HEK293T (cell line): ENCODE results near the gene TTC9.

Source experiments
- CTCF ChIA-PET: fragments of 350-600 bp; formaldehyde crosslinking; extraction: SDS; loops from one replicate; lab custom pipeline; 2021; ENCODE audit warnings: antibody characterized with exemption, inconsistent platforms; lab: Yijun Ruan, JAX
- POLR2A ChIA-PET: fragments of 350-600 bp; formaldehyde crosslinking; extraction: SDS; loops from one replicate; lab custom pipeline; 2020; ENCODE audit warnings: antibody characterized with exemption, inconsistent platforms; lab: Yijun Ruan, JAX
- DNase-seq: peaks from one replicate; pipeline ENCODE4 v3.0.0; 2012; ENCODE audit warnings: mixed read lengths; ENCODE audit errors: extremely low spot score
- ARNT ChIP-seq: fragments of 450-650 bp; IDR thresholded peaks from 2 replicates; pipeline ENCODE4 v1.6.1; 2017; ENCODE audit warnings: mild to moderate bottlenecking
- BHLHE40 ChIP-seq: fragments of 450-650 bp; IDR thresholded peaks from 2 replicates; pipeline ENCODE4 v1.6.1; 2016; ENCODE audit warnings: mild to moderate bottlenecking, moderate library complexity, borderline replicate concordance
- CTBP1 ChIP-seq: fragments of 450-650 bp; IDR thresholded peaks from 2 replicates; pipeline ENCODE4 v1.6.1; 2016; ENCODE audit warnings: borderline replicate concordance
- ELF4 ChIP-seq: fragments of 450-650 bp; IDR thresholded peaks from 2 replicates; pipeline ENCODE4 v1.6.1; 2017; ENCODE audit warnings: antibody characterized with exemption
- FOXA1 ChIP-seq: fragments of 450-650 bp; IDR thresholded peaks from 2 replicates; pipeline ENCODE4 v1.6.1; 2016; ENCODE audit warnings: mild to moderate bottlenecking
- FOXK2 ChIP-seq: fragments of 450-650 bp; IDR thresholded peaks from 2 replicates; pipeline ENCODE4 v1.6.1; 2016; ENCODE audit warnings: mild to moderate bottlenecking
- FOXM1 ChIP-seq: fragments of 450-650 bp; IDR thresholded peaks from 2 replicates; pipeline ENCODE4 v1.6.1; 2017; ENCODE audit warnings: mild to moderate bottlenecking, borderline replicate concordance
- HDGF ChIP-seq: fragments of 450-650 bp; IDR thresholded peaks from 2 replicates; pipeline ENCODE4 v1.6.1; 2017; ENCODE audit warnings: antibody characterized with exemption, borderline replicate concordance
- L3MBTL2 ChIP-seq: fragments of 450-650 bp; conservative IDR thresholded peaks from 2 replicates; pipeline ENCODE4 v1.6.1; 2016; ENCODE audit warnings: mild to moderate bottlenecking
- LEF1 ChIP-seq: fragments of 450-650 bp; IDR thresholded peaks from 2 replicates; pipeline ENCODE4 v1.6.1; 2017; ENCODE audit warnings: mild to moderate bottlenecking, borderline replicate concordance
- NFRKB ChIP-seq: fragments of 450-650 bp; IDR thresholded peaks from 2 replicates; pipeline ENCODE4 v1.6.1; 2016; ENCODE audit warnings: mild to moderate bottlenecking, moderate library complexity
- SP1 ChIP-seq: fragments of 450-650 bp; IDR thresholded peaks from 2 replicates; pipeline ENCODE4 v1.6.1; 2017
- SUZ12 ChIP-seq: fragments of 450-650 bp; IDR thresholded peaks from 2 replicates; pipeline ENCODE4 v1.6.1; 2016; ENCODE audit warnings: mild to moderate bottlenecking
- TARDBP ChIP-seq: fragments of 450-650 bp; IDR thresholded peaks from 2 replicates; pipeline ENCODE4 v1.6.1; 2016
- ZNF384 ChIP-seq: fragments of 450-650 bp; IDR thresholded peaks from 2 replicates; pipeline ENCODE4 v1.6.1; 2016
- TF ChIP-seq, protein P1 (sequence below): fragments of 450-650 bp; IDR thresholded peaks from 2 replicates; pipeline ENCODE4 v1.6.1; 2016

Gene TTC9

DNA sequence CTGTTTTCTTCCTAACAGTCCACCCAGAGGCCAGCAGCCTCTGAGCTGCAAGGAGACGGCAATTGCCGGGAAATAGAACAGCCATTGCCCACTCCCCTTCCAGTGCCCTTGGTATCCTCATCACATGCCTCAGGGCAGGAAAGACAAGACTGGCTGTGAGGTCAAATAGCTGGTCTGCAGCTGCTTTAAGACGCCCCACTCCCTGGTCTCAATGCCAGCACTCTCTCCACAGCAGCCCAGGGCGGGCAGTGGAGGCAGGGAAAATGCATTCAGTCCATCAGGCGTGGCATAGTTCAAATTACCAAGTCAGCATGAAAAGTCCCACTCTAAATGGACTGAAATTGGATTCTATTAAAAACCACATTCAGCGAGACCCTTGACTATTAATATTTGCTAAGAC, 35.6 kb downstream of the TTC9 start:
- POLR2A ChIA-PET = no interaction called here

DNA sequence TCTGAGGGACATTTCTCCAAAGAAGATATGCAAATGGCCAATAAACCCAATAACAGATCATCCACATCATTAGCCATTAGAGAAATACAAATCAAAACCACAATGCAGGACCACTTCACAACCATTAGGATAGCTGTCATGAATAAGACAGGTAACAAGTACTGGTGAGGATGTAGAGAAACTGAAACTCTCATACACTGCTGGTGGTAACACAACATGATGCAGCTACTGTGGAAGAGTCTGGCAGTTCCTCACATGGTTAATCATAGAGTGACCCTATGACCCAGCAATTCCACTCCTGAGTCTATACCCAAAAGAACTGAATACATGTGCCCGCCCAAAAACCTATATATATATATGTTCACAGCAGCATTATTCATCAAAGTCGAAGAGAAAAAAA, 39.0 kb downstream of the TTC9 start:
- TF ChIP-seq SUZ12 (no peak), FOXK2 (no peak), TARDBP (no peak)
- no peak for DNase-seq
- ChIA-PET POLR2A (no interaction called here), CTCF (no interaction called here)

More for the DNA sequence above, 35.6 kb downstream of the TTC9 start:
- CTCF ChIA-PET = no interaction called here
- no peak for TF ChIP-seq ZNF384
- no peak for TF ChIP-seq HDGF
- no peak for TF ChIP-seq CTBP1
- no peak for DNase-seq

- CTCF ChIA-PET = no interaction called here
- POLR2A ChIA-PET = no interaction called here
- DNase-seq = no peak
- TF ChIP-seq SUZ12 = no peak
- TF ChIP-seq TARDBP = no peak
- no peak for TF ChIP-seq HDGF
- TF ChIP-seq CTBP1 = no peak
- no peak for TF ChIP-seq BHLHE40
- no peak for TF ChIP-seq ZNF384
- no peak for TF ChIP-seq L3MBTL2
- TF ChIP-seq, protein P1, sequence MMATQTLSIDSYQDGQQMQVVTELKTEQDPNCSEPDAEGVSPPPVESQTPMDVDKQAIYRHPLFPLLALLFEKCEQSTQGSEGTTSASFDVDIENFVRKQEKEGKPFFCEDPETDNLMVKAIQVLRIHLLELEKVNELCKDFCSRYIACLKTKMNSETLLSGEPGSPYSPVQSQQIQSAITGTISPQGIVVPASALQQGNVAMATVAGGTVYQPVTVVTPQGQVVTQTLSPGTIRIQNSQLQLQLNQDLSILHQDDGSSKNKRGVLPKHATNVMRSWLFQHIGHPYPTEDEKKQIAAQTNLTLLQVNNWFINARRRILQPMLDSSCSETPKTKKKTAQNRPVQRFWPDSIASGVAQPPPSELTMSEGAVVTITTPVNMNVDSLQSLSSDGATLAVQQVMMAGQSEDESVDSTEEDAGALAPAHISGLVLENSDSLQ = no peak
- no peak for TF ChIP-seq NFRKB
- no peak for TF ChIP-seq FOXM1
Measured at GRCh38 chr14:70683983-70684382, 42.3 kb downstream of the TTC9 start.

GRCh38 chr14:70685474-70686197, 43.9 kb downstream of the TTC9 start:
- ChIA-PET CTCF (interaction anchor here (0.9 kb wide), 1 partner anchor 13 kb away, joined by 3 read pairs; no protein-coding TSS in a partner anchor), POLR2A (no interaction called here)
- no peak for DNase-seq
- TF ChIP-seq LEF1 (no peak), ELF4 (no peak), CTBP1 (no peak), SUZ12 (no peak)

GRCh38 chr14:70692210-70692609, 50.5 kb downstream of the TTC9 start:
- TF ChIP-seq SUZ12 (no peak), ARNT (no peak), TARDBP (no peak), LEF1 (no peak)
- no peak for DNase-seq
- POLR2A ChIA-PET = no interaction called here
- CTCF ChIA-PET = interaction anchor here (0.7 kb wide), 1 partner anchor 10 kb away, joined by 3 read pairs; no protein-coding TSS in a partner anchor

DNA sequence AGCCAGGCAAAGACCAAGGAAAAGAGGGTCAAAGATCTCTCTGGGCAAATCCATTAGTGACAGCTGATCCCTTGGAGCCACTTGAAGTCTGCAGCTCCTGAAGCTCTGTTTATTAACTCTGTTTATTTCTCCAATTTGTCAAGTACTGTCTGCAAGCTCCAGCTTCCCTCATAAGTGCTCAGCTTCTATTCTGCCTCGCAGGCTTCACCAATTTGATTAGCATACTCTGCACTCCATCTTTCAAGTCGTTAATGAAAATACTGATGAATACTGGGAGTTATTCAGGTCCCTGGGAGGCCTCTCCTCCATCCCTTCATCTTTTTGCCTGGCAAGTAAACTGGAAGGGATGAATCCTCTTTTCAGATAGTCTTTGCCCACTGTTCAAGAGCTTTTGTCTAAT, 54.3 kb downstream of the TTC9 start:
- no peak for TF ChIP-seq FOXA1
- TF ChIP-seq ARNT = no peak
- no peak for TF ChIP-seq L3MBTL2
- TF ChIP-seq SP1 = no peak
- no peak for TF ChIP-seq ZNF384
- TF ChIP-seq FOXK2 = no peak
- TF ChIP-seq HDGF = no peak
- TF ChIP-seq ELF4 = no peak
- TF ChIP-seq TARDBP = no peak
- TF ChIP-seq FOXM1 = no peak
- TF ChIP-seq NFRKB = no peak
- no peak for TF ChIP-seq LEF1
- TF ChIP-seq, protein P1 = no peak
- TF ChIP-seq BHLHE40 = no peak
- no peak for TF ChIP-seq CTBP1
- no peak for TF ChIP-seq SUZ12
- DNase-seq = no peak
- POLR2A ChIA-PET = no interaction called here

GRCh38 chr14:70697701-70698100, 56.0 kb downstream of the TTC9 start:
- POLR2A ChIA-PET = no interaction called here
- CTCF ChIA-PET = no interaction called here
- TF ChIP-seq SUZ12 (no peak), FOXM1 (no peak), SP1 (no peak), TARDBP (no peak), NFRKB (no peak)
- DNase-seq = no peak

More for the DNA sequence above, 54.3 kb downstream of the TTC9 start:
- CTCF ChIA-PET = no interaction called here

GRCh38 chr14:70698288-70698687, 56.6 kb downstream of the TTC9 start:
- TF ChIP-seq, protein P1 = no peak
- TF ChIP-seq SUZ12 = no peak
- no peak for TF ChIP-seq BHLHE40
- TF ChIP-seq LEF1 = no peak
- TF ChIP-seq ARNT = no peak
- TF ChIP-seq NFRKB = no peak
- no peak for TF ChIP-seq CTBP1
- TF ChIP-seq SP1 = no peak
- TF ChIP-seq FOXK2 = no peak
- no peak for TF ChIP-seq ELF4
- no peak for TF ChIP-seq TARDBP
- TF ChIP-seq L3MBTL2 = no peak
- no peak for TF ChIP-seq FOXA1
- no peak for TF ChIP-seq ZNF384
- TF ChIP-seq FOXM1 = no peak
- TF ChIP-seq HDGF = no peak
- DNase-seq = no peak
- ChIA-PET CTCF (interaction anchor here (0.6 kb wide), 1 partner anchor 13 kb away, joined by 3 read pairs; no protein-coding TSS in a partner anchor), POLR2A (no interaction called here)
